GM19438 (cell line): ENCODE data around the gene OR10H5.
"Not testable (repeated sequence)": the region's sequence is repeated elsewhere in the genome, so short reads cannot be mapped to it uniquely, and the experiment has no call there.

Source experiments
- ATAC-seq: cut with Tn5 transposase; IDR thresholded peaks from one replicate; pipeline ENCODE4 v1.9.1; 2021; ENCODE audit warnings: low read depth; ENCODE audit not compliant: unreplicated experiment

Gene OR10H5

DNA sequence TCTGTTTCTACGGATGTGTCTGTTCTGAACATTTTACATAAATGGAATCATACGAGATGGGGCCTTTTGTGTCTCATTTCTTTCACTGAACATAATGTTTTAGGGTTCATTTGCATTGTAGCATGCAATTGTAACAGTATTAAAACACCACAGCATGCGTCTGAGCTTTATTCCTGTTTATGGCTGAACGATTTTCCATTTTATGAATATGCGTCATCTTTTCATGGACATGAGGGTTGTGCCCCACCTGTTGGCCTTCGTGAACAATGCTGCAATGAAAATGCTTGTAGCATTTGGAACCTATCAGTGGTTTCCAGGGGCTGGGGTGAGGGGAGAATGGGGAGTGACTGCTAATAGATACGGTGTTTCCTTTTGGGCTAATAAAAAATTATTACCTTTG lies 22.9 kb downstream of the OR10H5 start:
- no peak for ATAC-seq

DNA sequence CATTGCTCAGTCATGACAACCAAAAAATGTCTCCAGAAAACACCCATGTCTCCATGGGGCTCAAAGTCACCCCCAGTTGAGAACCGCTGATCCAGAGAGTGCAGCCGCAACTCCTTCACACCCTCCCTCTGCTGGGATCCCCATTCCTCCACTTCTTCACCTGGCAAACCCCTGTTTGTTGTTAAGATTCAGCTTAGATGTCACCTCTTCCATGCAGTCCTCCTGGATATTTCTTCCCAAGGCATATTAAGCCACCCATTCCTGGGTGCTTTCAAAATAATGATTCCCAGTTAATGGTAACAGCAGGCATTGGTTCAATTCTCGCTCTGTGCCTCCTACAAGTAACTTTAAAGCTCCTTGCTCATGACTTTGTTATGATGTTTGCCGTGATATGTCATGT lies 24.0 kb downstream of the OR10H5 start:
- no peak for ATAC-seq

DNA sequence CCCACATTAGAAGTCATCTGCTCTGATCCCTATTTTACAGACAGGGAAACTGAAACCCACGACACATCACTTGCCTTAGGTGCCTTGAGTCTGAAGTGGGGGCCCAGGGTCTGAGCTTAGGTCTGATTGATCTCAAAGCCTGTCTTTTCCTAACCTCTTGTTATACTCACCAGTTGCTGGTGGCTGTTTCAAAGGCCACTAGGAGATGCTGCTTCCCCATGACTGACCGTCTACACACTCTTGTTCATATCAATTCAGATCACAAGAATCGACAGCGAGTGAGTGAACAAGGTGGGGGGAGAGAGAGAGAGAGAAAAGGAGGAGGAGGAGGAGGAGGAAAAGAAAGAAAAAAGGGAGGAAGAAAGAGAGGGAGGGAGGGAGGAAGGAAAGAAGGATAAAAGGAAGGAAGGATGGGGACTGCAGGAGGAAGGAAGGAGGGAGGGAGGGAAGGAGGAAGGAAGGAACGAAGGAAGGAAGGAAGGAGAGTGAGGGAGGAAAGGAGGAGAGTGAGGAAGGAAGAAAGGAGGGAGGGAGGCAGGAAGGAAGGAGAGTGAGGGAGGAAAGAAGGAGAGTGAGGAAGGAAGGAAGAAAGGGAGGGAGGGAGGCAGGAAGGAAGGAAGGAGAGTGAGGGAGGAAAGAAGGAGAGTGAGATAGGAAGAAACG lies 24.7 kb downstream of the OR10H5 start:
- no peak for ATAC-seq

GRCh38 chr19:15813916-15814315 lies 26.5 kb downstream of the OR10H5 start:
- no peak for ATAC-seq

- no peak for ATAC-seq
Measured at GRCh38 chr19:15815306-15815705, 27.8 kb downstream of the OR10H5 start, which contains the start of gene OR10H1. Gene OR10H1, minus strand, starts transcription at chr19:15815664. Its CDS starts 7,627 bp downstream, at chr19:15808037.

GRCh38 chr19:15820646-15821045 lies 33.2 kb downstream of the OR10H5 start:
- no peak for ATAC-seq

- ATAC-seq, result no peak
Measured at GRCh38 chr19:15825753-15826152, 38.3 kb downstream of the OR10H5 start.

DNA sequence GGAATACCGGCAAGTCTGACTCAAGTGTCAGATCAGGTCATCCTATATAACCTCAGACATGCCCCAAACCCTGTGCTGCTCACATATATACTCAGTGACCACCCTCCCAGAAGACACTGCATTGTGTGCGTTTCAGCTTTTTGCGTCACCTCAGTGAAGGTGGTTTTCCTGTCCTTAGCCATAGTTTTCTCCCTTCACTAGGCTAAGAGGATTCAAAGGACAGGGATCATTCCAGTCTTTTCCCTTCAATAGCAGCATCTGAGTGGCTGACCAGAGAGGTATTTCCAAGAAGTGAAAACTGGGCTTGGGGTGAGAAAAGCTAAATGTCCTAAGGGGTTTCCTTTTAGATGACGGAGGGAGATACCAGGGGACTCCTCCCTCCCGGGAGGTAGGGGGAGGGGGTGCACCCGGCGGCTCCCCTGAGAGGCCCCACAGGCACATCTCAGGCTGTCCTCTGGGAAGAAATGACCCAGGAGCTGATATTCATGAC lies 40.7 kb downstream of the OR10H5 start:
- ATAC-seq, result no peak

DNA sequence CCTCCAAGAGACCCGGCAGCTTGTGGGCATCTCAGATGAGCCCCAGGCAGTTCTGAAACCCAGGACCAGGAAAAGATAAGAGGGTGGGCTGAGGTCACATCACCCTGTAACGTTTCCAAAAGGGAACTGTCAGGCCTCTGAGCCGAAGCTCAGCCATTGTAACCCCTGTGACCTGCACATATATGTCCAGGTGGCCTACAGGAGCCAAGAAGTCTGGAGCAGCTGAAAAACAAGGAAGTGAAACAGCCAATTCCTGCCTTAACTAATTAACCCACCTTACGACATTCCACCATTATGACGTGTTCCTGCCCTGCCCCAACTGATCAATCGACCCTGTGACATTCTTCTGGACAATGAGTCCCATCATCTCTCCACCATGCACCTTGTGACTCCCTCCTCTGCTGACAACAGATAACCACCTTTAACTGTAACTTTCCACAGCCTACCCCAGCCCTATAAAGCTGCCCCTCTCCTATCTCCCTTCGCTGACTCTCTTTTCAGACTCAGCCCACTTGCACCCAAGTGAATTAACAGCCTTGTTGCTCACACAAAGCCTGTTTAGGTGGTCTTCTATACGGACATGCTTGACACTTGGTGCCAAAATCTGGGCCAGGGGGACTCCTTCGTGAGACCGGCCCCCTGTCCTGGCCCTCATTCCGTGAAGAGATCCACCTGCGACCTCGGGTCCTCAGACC lies 41.3 kb downstream of the OR10H5 start:
- ATAC-seq, result not testable (repeated sequence)

- no peak for ATAC-seq
Measured at GRCh38 chr19:15829306-15829698, 41.8 kb downstream of the OR10H5 start.

DNA sequence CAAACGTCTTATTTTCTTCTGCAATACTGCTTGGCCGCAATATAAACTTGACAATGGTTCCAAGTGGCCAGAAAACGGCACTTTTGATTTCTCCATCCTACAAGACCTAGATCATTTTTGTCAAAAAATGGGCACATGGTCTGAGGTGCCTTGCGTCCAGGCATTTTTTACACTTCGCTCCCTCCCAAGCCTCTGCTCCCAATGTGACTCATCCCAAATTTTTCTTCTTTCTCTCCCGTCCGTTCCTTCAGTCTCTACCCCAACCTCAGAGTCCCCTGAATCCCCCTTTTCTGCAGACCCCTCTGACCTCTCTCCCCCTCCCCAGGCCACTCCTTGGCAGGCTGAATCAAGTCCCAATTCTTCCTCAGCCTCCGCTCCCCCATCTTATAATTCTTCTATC lies 42.3 kb downstream of the OR10H5 start:
- no peak for ATAC-seq

DNA sequence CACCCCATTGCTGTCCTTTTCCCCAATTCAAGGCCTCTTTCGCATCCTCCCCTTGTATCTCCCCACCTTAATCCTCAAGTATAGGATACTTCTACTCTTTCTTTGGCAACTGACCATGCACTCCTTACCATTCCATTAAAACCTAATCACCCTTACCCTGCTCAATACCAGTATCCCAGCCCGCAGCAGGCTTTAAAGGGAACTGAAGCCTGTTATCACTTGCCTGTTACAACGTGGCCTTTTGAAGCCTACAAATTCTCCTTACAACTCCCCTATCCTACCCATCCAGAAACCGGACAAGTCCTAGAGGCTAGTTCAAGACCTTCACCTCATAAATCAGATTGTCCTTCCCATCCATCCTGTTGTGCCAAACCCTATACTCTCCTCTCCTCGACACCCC lies 44.2 kb downstream of the OR10H5 start:
- ATAC-seq, result no peak

GRCh38 chr19:15834232-15834631 lies 46.8 kb downstream of the OR10H5 start:
- not testable (repeated sequence) for ATAC-seq

DNA sequence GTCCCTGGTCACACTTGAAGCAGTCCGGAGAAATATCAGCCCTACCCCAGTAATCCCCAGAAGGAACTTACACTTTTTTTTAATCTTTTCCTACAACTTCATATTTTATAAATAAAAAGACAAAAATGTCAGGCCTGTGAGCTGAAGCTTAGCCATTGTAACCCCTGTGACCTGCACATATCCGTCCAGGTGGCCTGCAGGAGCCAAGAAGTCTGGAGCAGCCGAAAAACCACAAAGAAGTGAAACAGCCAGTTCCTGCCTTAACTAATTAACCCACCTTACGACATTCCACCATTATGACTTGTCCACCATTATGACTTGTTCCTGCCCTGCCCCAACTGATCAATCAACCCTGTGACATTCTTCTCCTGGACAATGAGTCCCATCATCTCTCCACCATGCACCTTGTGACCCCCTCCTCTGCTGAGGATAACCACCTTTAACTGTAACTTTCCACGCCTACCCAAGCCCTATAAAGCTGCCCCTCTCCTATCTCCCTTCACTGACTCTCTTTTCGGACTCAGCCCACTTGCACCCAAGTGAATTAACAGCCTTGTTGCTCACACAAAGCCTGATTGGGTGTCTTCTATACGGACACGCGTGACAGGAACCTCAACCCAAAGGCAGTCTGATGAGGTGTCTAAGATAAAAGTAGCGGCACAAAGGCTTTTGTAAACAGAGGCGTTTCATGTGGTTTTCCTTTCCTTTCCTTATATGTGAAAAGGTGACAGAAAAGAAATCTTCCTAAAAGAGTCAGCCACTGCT lies 48.3 kb downstream of the OR10H5 start:
- ATAC-seq, result not testable (repeated sequence)

DNA sequence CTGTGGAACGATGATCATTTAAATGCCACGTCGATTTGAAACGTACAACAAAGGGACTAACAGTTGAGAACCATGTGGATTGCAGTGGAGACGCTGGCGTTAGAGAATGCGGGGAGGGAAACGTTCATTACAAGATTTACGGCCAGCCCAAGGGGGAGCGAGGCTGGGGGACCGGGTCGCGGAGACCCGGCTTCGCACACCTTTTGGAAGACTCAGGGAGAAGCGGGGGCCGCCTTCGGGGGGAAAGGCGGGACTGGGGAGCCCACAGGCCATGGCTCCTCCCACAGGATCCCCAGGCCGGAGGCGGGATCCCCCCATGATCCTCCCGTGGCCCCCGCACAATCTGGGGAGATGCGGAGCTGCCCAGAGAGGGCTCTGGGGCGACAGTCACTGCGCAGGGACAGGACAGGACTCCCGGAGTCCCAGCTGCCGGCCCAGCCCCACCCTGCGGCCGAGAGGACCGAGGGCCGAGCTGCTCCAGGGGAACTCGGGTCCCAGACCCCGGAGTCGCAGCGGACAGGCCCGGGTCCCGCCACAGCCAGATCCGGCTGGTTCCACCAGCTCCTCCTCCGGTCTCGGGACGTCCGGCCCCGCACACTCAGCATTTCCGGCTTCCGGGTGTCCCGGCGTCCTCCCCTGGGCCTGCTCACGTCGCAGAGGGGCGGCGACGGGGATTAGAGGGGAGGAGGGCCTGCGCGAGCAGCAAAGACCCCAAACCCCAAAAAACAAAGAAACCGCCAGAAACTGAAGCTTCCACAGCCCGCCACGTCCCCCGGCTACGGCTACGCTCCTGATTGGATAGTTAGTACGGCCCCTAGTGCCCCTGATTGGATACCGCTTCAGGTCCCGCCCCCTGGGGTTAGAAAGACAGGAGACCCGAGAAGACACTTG lies 49.1 kb downstream of the OR10H5 start:
- ATAC-seq, result peak; percentile 92

DNA sequence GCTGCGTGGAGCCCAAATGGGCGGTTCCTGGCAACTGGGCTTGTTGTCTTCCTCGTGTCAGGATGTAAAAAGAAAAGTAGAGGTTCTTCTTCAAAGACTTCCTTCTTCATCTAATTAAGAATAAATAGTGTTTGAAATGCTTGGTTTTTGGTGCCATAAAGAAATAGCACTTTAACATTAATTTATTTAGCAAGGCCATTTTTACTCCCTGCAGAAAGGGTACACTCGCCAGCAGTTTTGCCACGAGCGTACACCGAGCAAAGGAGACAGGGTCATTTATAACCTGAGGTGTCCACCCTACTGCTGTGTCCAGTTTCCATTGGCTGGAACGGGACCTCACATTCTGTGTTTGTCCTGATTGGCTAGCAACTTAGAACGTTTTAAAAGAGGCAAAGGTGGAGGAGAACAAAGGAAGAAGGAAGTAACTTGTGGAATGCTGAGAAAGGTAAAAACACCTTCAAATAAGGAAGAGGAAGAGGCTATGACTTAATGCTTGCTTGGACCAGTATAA lies 49.8 kb downstream of the OR10H5 start:
- ATAC-seq, result peak; percentile 9

GRCh38 chr19:15838351-15838750 lies 50.9 kb downstream of the OR10H5 start:
- no peak for ATAC-seq

- ATAC-seq, result not testable (repeated sequence)
Measured at GRCh38 chr19:15839888-15840287, 52.4 kb downstream of the OR10H5 start.

- no peak for ATAC-seq
Measured at GRCh38 chr19:15840833-15841232, 53.4 kb downstream of the OR10H5 start.
